Endothelial cell of umbilical vein (primary cell): ENCODE results near the gene TXK. TPM values are rescaled to one million over a fixed set of nuclear protein-coding genes. Genes with fewer than 3 reads are reported as not detected.

Source experiments
- BruUV-seq: library from RNA; stranded (reverse); fragments of 400-500 nt; replicated peaks from 2 replicates; lab custom pipeline; 2021; lab: Mats Ljungman, UMichigan
- CTCF ChIA-PET: fragments of 300-600, 350-600 bp; sonication (Branson Sonifier 250); formaldehyde crosslinking; loops from one replicate; lab custom pipeline; 2021; ENCODE audit warnings: antibody characterized with exemption, inconsistent platforms; lab: Charles Lee
- POLR2A ChIA-PET: fragments of 300-600, 350-600 bp; sonication (Branson Sonifier 250); formaldehyde crosslinking; loops from one replicate; lab custom pipeline; 2021; ENCODE audit warnings: antibody characterized with exemption, inconsistent platforms; lab: Charles Lee
- DNase-seq: peaks from one replicate; pipeline ENCODE4 v3.0.0-alpha.2; 2011; ENCODE audit warnings: low read depth, low spot score
- FAIRE-seq: peaks from 2 replicates; lab custom pipeline; 2011; peaks lifted over from hg19 to GRCh38; lab: Jason Lieb, UNC
- H2AFZ ChIP-seq: 2 replicates; pipeline ENCODE4 v1.6.0; 2012; ENCODE audit warnings: low read depth, low read length, control low read depth, inconsistent platforms
- H3K27ac ChIP-seq: 2 replicates; pipeline ENCODE4 v1.5.1; 2011; ENCODE audit warnings: low read depth, mild to moderate bottlenecking, control low read depth, low read length, moderate library complexity; ENCODE audit not compliant: insufficient read depth
- H3K27me3 ChIP-seq, 2 experiments: 2 replicates each; pipeline versions ENCODE4 v1.6.0 to v1.6.1; 2011; ENCODE audit warnings: low read length in 2 of 2, mixed read lengths in 1 of 2; ENCODE audit not compliant: control insufficient read depth in 2 of 2, insufficient read depth in 2 of 2
- H3K36me3 ChIP-seq, 2 experiments: 2 replicates in 1 of 2; 3 replicates in 1 of 2; pipeline ENCODE4 v1.5.1; 2011; ENCODE audit warnings: low read length in 2 of 2, mild to moderate bottlenecking in 1 of 2, moderate library complexity in 1 of 2; ENCODE audit not compliant: control insufficient read depth in 2 of 2, insufficient read depth in 2 of 2; ENCODE audit errors: extremely low read depth in 1 of 2
- H3K4me1 ChIP-seq: 3 replicates; pipeline ENCODE4 v1.5.1; 2011; ENCODE audit warnings: mild to moderate bottlenecking, low read length; ENCODE audit not compliant: control insufficient read depth, insufficient read depth; ENCODE audit errors: extremely low read depth
- H3K4me2 ChIP-seq: 2 replicates; pipeline ENCODE4 v1.6.1; 2011; ENCODE audit warnings: low read length, control low read depth, mixed read lengths; ENCODE audit not compliant: insufficient read depth
- H3K4me3 ChIP-seq, 3 experiments: fragments of 200-600 bp in 1 of 3; sonication (generic), shearing (Covaris generic) in 1 of 3; replicated peaks in 1 of 3; 2 replicates each; pipeline ENCODE4 v1.5.1; 2011 to 2016; ENCODE audit warnings: control low read depth in 3 of 3, low read length in 3 of 3, mild to moderate bottlenecking in 2 of 3, inconsistent platforms in 1 of 3, low read depth in 1 of 3, moderate library complexity in 1 of 3; ENCODE audit not compliant: insufficient read depth in 1 of 3
- H3K79me2 ChIP-seq: 2 replicates; pipeline ENCODE4 v1.6.0; 2012; ENCODE audit warnings: low read length, inconsistent platforms; ENCODE audit not compliant: control insufficient read depth, insufficient read depth
- H3K9ac ChIP-seq: replicated peaks from 2 replicates; pipeline ENCODE3; 2011; ENCODE audit warnings: low read length, control low read depth; ENCODE audit not compliant: insufficient read depth; ENCODE audit errors: extremely low read depth
- H3K9me1 ChIP-seq: replicated peaks from 3 replicates; pipeline ENCODE4 v1.6.0; 2011; ENCODE audit warnings: mild to moderate bottlenecking, low read length; ENCODE audit not compliant: control insufficient read depth, insufficient read depth; ENCODE audit errors: extremely low read depth
- H3K9me3 ChIP-seq: replicated peaks from 2 replicates; pipeline ENCODE4 v1.5.1; 2012; ENCODE audit warnings: low read length, inconsistent platforms; ENCODE audit not compliant: control insufficient read depth, insufficient read depth
- H4K20me1 ChIP-seq: replicated peaks from 2 replicates; pipeline ENCODE3; 2011; ENCODE audit warnings: mild to moderate bottlenecking, low read length; ENCODE audit not compliant: control insufficient read depth, insufficient read depth; ENCODE audit errors: extremely low read depth
- CTCF ChIP-seq, 2 donors: IDR thresholded peaks; 1 replicate in 1 of 2; 2 replicates in 1 of 2; pipeline ENCODE4 v1.5.1; 2011; ENCODE audit warnings: low read length in 2 of 2, mild to moderate bottlenecking in 2 of 2, moderate library complexity in 2 of 2, control low read depth in 1 of 2, inconsistent platforms in 1 of 2, low read depth in 1 of 2; ENCODE audit not compliant: insufficient read depth in 1 of 2; ENCODE audit errors: extremely low read depth in 1 of 2
- EZH2 ChIP-seq: IDR thresholded peaks from 2 replicates; pipeline ENCODE4 v1.6.1; 2012; ENCODE audit warnings: borderline replicate concordance, low read depth, mild to moderate bottlenecking, moderate library complexity, low read length, inconsistent platforms; ENCODE audit not compliant: severe bottlenecking
- FOS ChIP-seq: IDR thresholded peaks from 2 replicates; pipeline ENCODE4 v1.6.1; 2011; ENCODE audit warnings: mild to moderate bottlenecking, low read length, moderate library complexity, borderline replicate concordance; ENCODE audit not compliant: insufficient read depth
- GATA2 ChIP-seq: IDR thresholded peaks from 2 replicates; pipeline ENCODE4 v1.7.0; 2011; ENCODE audit warnings: low read depth, mild to moderate bottlenecking, moderate library complexity, mixed read lengths, low read length; ENCODE audit not compliant: insufficient read length, insufficient read depth
- JUN ChIP-seq: IDR thresholded peaks from 2 replicates; pipeline ENCODE4 v1.6.1; 2011; ENCODE audit warnings: borderline replicate concordance, low read depth; ENCODE audit not compliant: insufficient read length, insufficient read depth
- MAX ChIP-seq: IDR thresholded peaks from 2 replicates; pipeline ENCODE4 v1.6.1; 2011; ENCODE audit not compliant: insufficient read depth, insufficient read length
- MYC ChIP-seq: IDR thresholded peaks from one replicate; pipeline ENCODE4 v1.6.1; 2011; ENCODE audit warnings: mild to moderate bottlenecking, low read depth, low read length
- POLR2A ChIP-seq: IDR thresholded peaks from 2 replicates; pipeline ENCODE4 v1.6.1; 2012; ENCODE audit warnings: low read depth, mild to moderate bottlenecking, control low read depth, low read length
- POLR2AphosphoS5 ChIP-seq: IDR thresholded peaks from 2 replicates; pipeline ENCODE4 v1.6.1; 2012; ENCODE audit warnings: low read depth, mild to moderate bottlenecking, control low read depth, low read length, moderate library complexity; ENCODE audit not compliant: insufficient read depth
- dilution Hi-C: fragments of 300-500 bp; cut with MboI; formaldehyde crosslinking; loops from one replicate; pipeline ENCODE4 v1.15.0; 2019; ENCODE audit warnings: low sequenced_read_pairs; ENCODE audit not compliant: extremely low pct_ligation_motif_present
- intact Hi-C: fragments of 100-400 bp; cut with micrococcal nuclease; formaldehyde crosslinking; loops from one replicate; pipeline ENCODE4 v1.10.0; 2022
- polyA plus RNA-seq, 4 experiments: library from polyadenylated mRNA; depleted of rRNA in 3 of 4; stranded (reverse) in 3 of 4; unstranded in 1 of 4; fragments of >200 nt; gene quantifications; 2 replicates each; pipeline versions ENCODE4 v1.2.1 to v1.2.3, GENCODE V29; 2011 to 2012; ENCODE audit warnings: missing spikeins in 1 of 4
- total RNA-seq: library from RNA; stranded (reverse); gene quantifications from 2 replicates; pipeline ENCODE4 v1.2.3, GENCODE V29; 2021

Gene TXK
- total and polyA plus RNA-seq, 2 donors (not counting 3 experiments of a cell fraction or from before 2014, with no cell fraction given), result 0.26 to 0.97 TPM

- no peaks in the 10 kb centered on the region for H3K36me3 ChIP-seq
- DNase-seq (no peak), FAIRE-seq (no peak)
- no peaks in the 10 kb centered on the region for H3K9me3 ChIP-seq
- BruUV-seq, result no TSS peak
- H3K9ac ChIP-seq, result no peak overlapping the region
- H3K9me1 ChIP-seq, result no peaks in the 10 kb centered on the region
- ChIA-PET POLR2A (no interaction called here), CTCF (interaction anchor here (0.9 to 4.1 kb wide), 2 partner anchors 9 to 31 kb away, joined by 3 to 58 read pairs; no protein-coding TSS in a partner anchor)
- no peaks in the 10 kb centered on the region for H3K27me3 ChIP-seq
- H2AFZ ChIP-seq, result no peak overlapping the region
- TF ChIP-seq FOS (no peak), MAX (no peak), POLR2AphosphoS5 (no peak), MYC (no peak), CTCF (IDR thresholded peaks at IDR 0.05; ENCODE audit: extremely low read depth in 1 of 2, insufficient read depth in 1 of 2, low read depth in 1 of 2, low read length in 2 of 2) (no peak), JUN (no peak), EZH2 (no peak), GATA2 (no peak), POLR2A (no peak)
- dilution Hi-C loops (no loop called here), intact Hi-C loops (no loop called here)
- H3K27ac ChIP-seq, result no peak overlapping the region
- peaks cover 19% of the 10 kb centered on the region for H3K4me1 ChIP-seq
- H4K20me1 ChIP-seq, result no peaks in the 10 kb centered on the region
- H3K4me2 ChIP-seq, result no peak overlapping the region
- no peak overlapping the region for H3K4me3 ChIP-seq
- no peaks in the 10 kb centered on the region for H3K79me2 ChIP-seq
Measured at GRCh38 chr4:48130100-48130499, 4.0 kb downstream of the TXK start.
